Activated CD4-positive, alpha-beta T cell treated with anti-CD3 and anti-CD28 coated beads, Interleukin-2, amount 50 U/mL, for 16 hours (primary cell): ENCODE results near the gene GRM8.
A peak's percentile ranks its signal among the peaks of the same experiment; 100 is the strongest.
"Not testable (repeated sequence)": the region's sequence is repeated elsewhere in the genome, so short reads cannot be mapped to it uniquely, and the experiment has no call there.

ENCODE experiments used
- DNase-seq: peaks from one replicate; pipeline ENCODE4 v3.0.0-alpha.2; 2020

Gene GRM8

DNA sequence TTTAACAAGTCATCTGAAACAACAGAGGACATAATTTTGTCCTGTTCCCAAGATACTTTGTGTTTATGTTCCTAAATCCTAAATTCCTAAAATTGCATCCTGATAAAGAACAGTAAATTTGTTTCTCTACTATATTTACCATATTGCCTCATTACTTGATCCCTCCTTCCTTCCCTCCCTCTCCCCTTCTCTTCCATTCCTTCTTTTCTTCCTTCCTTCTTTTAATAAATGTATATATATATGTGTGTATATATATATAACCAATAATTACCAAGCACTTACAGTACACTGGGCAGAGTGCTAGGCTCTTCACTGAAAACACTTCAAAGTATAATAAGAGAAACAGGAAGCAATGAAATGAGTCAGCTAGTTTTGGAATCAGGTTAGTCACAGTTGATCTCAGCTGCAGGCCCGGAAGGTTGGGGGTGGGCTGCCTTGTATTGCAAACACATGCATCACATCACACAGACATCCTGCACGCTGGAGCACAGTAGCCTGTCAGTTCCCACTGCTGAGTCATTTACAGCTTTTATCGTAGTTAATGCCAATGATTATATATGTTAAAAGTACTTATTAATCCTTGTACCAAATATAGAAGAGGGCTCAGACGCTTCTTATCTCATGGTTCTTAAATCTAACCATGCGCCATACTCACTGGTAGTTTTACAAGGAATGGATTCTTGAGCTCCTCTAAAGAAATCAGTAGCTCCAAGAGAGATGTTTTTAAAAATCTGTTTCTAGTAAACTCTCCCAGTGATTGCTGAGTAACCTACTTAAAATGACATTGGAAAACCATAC is 551.7 kb downstream of the GRM8 start:
- DNase-seq: peak; percentile 94

DNA sequence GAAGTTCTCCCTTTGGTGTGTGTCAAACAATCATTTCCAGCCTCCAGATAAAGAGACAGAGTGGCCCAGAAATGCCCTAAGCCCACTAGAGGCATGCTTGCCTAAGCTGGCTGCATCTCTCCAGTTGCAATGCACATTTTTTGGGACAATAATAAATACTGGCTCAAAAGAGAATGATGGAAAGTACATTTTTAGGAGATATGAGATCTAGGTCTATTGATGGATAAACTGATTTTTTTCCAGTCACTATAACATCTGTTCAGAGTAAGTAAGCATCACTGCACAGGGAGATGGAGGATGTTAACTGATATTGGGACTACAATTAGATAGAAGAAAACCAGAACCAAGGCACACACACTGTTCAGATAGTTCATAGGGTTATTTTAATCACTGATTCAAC is 553.0 kb downstream of the GRM8 start:
- no peak for DNase-seq

DNA sequence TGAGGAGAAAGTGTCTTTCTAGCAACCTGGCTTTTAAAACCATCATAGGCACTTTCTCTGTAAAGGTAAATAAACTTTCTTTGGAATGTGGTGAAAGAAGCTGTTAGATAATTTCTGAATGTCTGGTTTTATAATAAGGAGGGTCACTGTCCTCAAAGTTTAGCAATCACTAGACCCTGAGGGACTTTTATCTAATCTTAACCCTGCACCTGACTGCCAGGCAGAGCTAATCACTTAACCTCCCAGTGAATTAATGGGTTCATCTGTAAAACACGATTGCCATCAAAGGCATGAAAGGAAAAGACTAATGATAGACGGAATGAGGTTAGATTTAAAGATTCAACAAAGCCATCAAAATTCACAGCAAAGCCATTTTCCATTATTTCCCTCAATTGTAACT is 553.8 kb downstream of the GRM8 start:
- DNase-seq: no peak

DNA sequence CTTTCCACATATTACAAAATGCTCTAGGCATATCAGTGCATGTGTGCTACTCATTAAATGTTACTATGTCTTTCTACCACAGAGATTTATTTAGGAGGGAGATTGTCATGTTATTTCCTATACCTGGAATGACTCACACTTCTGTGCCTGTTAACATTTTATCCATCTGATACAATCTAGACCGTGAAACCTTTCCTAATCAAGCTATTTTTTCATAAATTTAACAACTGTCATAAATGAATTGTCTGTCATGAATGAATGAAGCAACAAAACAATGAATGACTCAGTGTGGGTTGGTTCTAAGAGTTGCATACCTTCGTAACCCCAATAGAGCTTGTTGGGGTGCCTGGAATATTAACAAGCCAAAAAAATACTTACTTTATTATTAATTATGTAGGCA is 554.3 kb downstream of the GRM8 start:
- DNase-seq: no peak

DNA sequence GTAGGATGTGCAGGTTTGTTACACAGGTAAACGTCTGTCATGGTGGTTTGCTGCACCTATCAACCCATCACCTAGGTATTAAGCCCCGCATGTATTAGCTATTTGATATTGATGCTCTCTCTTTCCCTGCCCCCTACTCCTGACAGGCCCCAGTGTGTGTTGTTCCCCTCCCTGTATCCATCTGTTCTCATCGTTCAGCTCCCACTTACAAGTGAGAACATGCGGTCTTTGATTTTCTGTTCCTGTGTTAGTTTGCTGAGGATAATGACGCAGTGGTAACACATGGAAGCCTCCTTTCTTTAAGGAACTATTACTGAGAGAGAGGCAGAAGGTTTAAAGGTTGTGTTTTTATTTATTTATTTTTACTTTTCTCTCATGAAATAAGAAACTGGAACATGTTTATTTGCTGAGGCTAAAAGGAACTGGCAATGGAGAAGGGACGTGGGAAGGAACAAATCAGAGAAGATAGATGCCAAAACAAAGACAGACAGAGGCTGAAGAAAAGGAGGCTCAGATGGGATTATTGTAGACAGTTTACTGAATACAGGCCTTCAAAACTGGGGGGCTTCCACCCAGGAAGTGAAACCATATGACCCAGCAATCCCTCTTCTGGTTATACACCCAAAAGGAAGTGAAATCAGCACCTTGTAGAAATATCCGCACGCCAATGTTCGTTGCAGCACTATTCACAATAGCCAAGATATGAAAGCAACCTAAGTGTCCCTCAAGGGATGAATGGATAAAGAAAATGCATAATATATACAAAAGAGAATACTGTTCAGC is 556.3 kb downstream of the GRM8 start:
- DNase-seq: no peak

DNA sequence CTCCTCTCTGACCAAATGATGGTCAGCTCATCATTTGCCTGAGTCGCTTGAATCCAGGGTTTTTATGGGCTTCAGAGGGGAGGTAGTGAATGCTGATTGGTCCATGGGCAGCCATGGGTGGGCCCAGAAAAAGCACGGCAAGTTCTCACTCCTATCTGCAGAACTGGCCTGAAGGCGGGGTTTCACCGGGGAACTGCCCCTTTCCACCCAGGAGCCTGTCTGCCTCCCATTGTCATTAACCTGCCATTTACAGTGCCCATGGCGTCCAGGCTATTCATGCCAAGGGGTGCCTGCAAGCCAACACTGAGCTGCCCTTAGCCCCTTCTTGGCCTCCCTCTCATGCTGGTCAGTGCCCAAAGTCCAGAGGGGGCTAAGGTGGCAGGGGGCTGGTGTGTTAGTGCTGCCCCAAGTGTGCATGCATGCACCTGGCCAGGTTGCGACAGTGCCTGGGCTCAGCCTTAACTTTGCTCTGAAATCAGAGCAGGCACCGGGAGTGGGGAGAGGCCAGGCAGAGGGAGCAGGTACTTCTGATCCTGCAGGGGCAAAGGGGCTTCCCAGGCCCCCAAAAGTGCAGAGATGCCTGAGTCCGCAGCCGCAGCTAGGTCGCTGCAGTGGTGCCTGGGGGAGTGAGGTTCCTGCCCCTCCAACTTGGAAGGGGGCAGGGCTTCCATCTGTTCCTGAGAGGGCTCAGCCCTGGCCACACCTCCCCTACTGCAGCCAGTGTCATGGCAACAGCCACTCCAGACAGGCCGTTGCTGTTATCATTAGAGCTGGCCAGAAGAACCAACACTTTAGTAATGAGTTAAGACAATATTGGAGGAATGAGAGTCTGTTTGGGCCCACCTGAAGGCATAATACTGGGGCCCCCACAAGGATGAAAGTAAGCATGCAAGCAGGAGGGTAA is 561.6 kb downstream of the GRM8 start:
- DNase-seq: no peak

DNA sequence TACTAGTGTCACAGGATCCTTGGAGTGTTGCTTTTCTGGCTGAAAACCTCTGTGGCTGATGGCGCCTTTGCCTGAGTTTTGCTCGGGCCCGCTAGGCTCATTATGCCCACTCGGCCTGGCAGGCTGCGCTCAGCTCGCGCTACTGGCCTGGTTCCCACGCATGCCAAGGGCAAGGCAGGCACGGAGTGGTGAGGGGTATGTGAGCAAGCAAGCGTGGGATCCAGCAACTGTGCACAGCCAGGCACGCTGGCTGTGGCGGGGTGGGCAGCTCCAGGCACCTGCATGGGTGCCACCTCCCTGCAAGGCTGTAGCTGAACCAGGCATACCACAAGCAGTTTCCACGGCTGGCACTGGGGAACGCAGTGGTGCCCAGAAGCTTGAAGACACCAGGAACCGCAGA is 562.6 kb downstream of the GRM8 start:
- no peak for DNase-seq

DNA sequence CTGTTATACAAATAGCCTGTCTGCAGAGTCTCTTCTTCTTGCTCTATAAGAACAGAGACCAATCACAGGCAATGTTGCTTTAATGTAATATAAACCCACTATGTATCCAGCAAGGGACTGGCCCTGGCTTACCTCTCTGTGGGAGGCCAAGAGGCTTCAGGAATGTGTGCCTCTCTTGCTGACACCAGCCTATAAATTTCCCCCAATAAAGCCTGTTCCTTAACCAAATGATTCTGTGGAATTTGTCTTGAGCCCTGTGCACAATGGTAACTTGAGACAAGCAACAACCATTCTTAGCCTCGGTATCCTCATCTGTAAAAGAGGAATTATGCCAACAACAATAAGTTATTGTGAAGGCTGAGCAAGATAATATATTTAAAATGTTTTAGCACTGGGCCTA is 563.7 kb downstream of the GRM8 start:
- no peak for DNase-seq

DNA sequence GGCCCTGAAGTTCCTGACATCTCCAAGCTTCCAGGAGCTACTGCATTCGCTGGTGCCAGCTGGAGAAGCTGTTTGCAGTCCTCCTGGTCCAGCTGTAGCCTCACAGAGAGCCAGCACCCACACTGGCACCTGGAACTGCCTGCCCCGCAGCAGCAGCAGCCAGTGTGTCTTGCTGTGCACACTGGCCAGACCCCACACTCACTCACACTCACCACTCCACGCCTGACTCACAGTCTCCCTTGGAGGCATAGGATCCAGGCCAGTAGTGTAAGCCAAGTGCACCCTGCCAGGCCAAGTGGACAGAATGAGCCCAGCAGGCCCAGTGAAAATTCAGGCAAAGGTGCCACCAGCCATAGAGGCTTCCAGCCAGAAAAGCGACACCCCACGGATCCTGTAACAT is 566.3 kb downstream of the GRM8 start:
- DNase-seq: no peak

DNA sequence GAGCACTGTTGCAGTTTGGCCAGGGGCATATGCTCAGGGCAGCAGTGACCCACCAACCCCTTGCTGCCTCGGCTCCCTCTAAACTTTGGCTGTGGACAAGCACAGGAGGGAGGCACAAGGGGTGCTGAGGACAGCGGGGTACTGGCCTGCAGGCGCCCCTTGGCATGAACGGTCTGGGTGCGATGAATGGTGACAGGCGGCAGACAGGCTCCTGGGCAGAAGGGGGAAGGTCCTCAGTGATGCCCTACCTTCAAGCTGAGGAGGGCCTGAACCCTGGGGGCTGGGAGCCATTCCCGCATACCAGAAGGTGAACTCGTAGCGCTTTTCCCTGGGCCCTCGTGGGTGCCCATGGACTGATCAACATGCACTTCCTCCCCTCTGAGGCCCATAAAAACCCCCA is 567.1 kb downstream of the GRM8 start:
- no peak for DNase-seq

DNA sequence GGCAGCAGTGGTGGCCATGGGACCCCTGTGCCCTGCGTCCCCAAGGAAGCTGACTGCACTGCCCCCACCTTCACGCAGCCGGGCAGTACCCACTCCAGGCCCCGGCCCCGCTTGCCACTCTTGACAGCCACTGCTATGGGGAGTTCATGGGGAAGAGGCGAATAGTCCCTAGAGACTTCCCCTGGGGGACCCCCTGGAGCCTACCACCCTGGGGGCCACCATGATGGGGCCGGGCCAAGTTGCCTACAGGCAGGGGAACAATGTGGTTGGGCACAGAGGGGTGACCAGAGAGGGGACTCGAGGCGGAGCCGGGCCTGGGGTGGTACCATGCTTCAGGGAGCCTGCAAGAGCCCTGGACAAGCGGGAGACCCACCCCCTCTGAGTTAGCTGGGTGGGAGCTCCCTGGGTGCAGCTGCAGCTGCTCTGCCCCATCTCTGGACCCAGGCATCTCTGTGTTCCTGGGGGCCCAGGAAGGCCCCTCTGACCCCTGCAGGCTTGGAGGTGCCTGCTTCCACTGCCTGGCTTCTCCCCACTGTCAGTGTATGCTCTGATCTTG is 567.6 kb downstream of the GRM8 start:
- DNase-seq: no peak

DNA sequence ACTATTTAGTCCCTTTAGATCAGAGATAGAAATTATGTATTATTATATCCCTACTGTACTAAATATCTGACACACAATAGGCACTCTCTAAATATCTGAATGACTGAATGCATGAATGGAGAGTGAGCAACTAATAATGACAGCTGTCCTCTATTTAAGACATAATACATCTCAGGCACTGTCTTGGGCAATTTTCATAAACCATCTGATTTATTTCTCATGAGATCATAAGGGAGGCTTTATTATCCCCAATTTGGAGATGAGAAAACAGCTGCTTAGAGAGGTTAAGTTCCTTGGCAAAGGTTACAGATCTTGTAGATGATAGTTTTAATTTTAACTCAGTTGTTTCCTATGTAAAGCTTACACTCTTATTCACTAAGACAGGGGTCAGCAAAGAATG is 570.6 kb downstream of the GRM8 start:
- no peak for DNase-seq

DNA sequence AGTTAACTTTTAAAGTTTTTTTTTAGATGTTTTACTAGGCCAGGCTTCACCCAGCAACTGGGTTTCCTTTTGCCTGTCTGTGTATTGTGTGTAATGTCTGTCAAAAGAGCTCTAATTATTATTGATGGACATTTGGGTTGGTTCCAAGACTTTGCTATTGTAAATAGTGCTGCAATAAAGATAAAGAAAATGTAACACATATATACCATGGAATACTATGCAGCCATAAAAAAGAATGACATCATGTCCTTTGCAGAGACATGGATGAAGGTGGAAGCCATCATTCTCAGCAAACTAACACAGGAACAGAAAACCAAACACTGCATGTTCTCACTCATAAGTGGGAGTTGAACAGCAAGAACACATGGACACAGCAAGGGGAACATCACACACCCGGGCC is 584.0 kb downstream of the GRM8 start:
- not testable (repeated sequence) for DNase-seq

DNA sequence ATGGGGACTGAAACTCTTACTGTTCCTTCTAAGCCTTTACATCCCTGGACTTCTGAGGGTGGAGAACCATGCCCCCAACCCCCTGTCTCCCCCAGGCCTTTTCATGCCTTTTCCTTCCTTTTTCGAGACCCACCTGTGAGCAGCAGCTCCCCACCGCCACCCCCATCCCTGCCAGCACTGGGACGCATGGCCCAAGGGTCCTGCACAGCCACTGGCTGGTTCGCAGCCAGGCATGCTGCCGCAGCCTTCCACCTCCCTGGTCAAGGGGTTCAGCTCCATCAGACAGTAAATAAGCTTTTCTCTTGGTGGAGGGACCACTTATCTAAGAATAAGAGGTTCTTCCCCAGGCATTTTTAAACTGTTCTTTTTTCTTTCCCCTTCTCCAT is 584.4 kb downstream of the GRM8 start:
- DNase-seq: no peak

DNA sequence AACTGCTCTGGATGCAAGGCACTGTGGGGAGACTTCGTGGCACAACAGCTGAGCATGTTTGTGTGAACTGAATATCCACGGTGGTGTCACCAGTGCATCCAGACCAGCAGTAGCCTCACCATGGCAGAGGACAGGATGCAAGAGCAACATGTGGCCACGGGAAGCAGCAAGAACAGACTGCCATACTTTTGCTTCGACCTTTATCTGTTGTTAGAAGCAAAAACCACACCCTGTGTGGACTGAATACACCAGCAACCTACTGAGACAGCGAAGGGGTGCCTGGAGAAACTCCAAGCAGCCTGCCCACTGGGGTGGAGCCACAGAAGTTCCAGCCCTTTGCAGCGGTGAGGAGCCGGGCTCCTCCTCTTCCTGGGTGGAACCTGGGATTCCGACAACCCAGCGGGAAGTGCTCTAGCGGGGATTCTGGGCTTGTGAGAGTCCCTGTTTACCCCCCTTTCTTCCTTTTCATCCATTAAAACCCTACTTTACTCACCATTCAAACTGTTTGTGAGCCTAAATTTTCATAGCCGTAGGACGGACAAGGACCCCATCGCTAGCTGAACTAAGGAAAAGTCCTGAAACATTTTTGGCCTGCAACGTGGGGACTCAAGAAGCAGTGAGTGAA is 584.9 kb downstream of the GRM8 start:
- DNase-seq: no peak

DNA sequence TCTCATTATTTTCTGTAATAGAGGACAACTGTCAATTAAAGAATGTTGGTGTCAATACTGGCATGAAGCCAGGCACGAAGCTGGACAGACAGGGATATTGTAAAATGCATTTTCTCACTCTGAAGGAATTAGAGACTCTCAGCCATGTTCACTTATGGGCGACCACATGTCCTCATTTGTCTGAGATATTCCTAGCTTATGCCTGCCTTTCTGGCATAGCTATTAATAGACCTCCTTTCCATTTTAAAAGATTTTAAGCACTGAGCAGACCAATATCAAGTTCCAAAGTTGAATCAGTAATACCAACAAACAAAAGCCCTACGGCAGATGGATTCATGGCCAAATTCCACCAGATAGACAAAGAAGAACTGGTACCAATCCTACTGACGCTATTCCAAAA is 589.9 kb downstream of the GRM8 start:
- no peak for DNase-seq

DNA sequence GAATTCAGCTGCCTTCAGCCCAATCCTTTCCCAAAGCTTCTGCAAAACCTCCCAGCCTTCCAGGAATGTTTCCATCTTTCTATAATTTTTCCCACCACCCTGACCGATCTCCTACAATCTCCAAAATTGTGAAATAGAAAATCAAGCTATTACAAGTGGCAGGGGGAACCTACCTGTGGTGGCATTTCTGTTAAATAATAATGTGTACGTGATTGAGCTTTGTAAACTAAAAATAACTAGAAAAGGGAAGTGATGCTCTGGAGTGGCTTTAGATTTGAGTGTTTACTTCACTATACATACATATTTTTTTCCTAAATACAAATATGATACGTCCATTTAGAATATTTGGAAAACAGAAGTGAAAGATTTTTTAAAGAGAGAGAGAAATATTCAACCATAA is 593.6 kb downstream of the GRM8 start:
- DNase-seq: no peak

DNA sequence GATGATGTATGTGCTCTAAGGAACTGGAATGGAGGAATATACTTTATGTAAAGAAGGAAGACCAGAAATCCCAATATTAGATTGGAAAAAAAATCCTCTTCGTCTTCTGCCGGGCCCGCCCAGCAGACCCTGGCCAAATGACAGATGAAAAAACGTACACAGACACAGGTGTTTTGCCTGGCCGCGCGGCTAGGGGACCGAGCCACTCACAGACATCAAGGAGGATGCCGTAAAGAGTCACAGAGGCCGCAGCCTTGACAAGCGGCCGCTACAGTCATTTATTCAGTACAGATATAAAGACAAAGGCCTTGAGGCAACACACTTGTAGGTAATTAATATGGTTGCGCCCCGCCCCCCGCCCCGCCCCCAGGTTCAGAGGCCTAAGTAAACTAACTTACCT is 594.1 kb downstream of the GRM8 start:
- no peak for DNase-seq

DNA sequence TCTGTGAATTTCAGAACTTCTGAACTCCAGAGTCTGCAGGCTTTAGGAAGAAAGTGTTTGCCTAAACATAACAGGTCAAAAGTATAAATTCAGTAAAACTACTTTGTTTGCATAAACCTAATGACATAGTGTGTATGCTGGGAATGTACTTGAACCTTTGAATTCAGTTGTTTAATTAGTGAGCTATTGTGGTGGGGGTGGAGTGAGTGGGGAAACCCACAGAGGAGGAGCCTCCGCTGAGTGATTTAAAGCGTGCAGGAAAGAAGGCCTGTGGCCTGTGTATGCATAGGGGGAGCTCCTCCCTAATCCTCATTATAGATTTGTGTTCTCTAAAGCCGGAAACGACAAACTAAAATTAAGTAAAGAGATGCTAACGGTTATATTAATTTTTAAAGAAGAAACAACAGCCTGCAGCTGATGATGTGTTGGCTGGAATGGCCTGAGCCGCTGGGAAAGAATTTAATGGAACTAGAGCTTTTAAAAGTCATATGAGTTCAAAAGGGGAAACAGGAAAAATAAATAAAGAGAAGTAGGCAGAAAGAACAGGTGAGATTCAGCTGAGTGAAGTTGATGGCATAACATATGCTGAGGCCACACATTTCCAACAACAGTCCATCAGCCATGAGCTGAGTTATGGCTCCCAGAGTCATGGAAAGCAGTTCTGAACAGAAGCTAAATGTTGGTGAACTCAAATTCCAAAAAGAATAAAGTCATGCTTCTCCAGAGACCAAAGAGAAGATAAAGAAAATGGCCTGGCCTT is 595.0 kb downstream of the GRM8 start:
- DNase-seq: no peak

DNA sequence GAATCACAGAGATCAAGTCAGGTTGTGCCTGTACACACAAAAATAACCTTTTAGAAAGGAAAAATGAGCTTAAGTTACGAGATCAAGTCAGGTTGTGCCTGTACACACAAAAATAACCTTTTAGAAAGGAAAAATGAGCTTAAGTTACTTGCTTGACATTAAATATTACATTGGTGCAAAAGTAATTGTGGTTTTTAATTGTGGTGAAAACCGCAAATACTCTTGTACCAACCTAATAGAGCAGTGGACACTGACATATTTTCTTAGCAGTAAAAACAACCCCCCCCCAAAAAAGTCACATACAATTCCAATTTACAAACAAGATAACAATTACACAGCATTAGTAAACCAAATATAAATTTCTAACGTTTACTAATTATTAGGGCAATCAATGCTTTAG is 595.6 kb downstream of the GRM8 start:
- DNase-seq: no peak

DNA sequence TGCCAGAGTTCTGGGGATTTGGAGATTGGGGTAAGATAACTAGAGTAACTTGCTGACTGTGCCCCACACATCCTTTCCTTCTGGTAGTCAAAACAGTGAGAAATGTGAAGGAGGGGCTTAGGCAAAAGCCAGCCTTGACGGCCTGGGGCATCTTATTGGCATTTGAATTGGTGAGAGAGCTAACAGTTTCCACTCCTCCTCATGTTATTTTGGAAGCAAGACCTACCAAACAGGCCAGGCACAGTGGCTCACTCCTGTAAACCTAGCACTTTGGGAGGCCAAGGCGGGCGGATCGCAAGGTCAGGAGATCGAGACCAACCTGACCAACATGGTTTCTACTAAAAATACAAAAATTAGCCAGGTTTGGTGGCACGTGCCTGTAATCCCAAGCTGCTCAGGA is 596.6 kb downstream of the GRM8 start:
- no peak for DNase-seq

DNA sequence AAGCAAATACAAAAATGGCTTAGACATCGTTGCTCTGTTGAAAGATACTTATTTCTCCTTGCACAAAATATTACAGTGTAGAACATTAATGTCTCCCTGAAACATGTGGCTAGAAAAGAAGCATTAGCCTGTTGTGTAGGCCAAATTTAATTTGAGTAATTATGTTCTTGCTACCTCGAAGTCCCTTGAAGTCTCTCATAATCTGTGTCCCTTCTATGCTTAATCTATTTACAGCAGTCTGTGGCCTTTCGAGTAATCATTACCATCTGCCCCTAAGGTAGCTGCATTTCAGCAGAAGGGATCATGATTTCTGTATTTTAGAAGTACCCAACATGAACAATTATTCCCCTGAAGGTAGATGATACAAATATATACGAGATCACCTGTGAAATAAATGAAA is 615.2 kb downstream of the GRM8 start:
- no peak for DNase-seq
